A673 (cell line): ENCODE results near the gene MGST3.

Experiments
- CTCF ChIP-seq: fragments of 300-800, 200-600 bp; sonication (generic); conservative IDR thresholded peaks from 2 replicates; pipeline ENCODE4 v1.5.1; 2017; ENCODE audit warnings: low read depth, mild to moderate bottlenecking, antibody characterized with exemption, low read length, moderate library complexity, mixed read lengths
- EZH2 ChIP-seq: fragments of 200-600 bp; sonication (generic); IDR thresholded peaks from 2 replicates; pipeline ENCODE4 v1.6.1; 2017; ENCODE audit warnings: borderline replicate concordance, low read depth, mild to moderate bottlenecking, mixed read lengths, antibody characterized with exemption, low read length; ENCODE audit not compliant: poor library complexity, severe bottlenecking

GRCh38 chr1:165629848-165630628, 996 bp upstream of the MGST3 start:
- TF ChIP-seq CTCF (no peak), EZH2 (no peak)
